NCI-H2107 (cell line): Measurements from ENCODE around the gene RNF10.
"Not testable (repeated sequence)": the region's sequence is repeated elsewhere in the genome, so short reads cannot be mapped to it uniquely, and the experiment has no call there.

ENCODE experiments used
- DNase-seq: peaks from one replicate; lab custom pipeline; 2025; lab: John Stamatoyannopoulos, UW

RNF10 gene

DNA sequence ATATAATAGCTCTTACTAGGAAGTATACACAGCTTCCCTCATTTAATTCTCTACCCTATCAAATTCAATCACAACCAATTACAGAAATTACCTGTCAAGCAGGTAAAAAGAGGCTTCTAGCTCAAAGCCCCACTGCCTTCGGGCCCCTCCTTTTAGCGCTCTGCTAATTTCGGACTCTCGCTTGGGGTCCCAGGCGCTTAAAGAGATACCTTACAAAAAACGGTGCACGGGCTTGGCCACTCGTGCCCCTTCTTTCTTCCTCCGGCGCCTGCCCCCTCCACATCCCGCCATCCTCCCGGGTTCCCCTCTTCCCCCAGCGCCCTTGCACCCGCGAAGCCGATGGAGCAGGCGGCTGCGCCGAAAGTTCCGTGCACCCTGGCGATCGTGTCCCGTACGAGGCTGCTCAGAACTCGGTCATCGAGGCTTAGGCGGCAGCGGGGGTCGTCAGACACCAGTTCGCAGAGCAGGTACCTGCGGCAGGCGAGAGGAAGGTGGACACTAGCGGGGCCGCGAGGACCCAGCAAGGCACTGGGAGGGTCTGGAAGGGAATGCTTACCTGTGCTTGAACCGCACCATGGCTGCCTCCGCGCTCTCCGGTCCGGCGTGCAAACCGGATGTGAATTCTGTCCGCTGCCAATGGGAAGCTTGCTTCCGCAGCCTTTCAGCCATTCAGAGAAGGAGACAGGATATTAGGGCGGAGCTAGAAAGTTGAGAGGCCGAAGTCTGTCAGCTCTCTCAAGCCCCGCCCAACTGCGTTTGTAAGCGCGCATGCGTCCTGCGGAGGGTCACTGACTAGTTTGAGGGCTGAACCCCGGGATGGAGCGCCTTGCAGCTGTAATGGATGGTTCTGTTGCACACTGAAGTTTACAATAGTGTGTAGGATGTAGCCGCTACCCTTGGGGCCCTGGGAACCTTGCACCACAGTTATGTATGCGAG, 46.9 kb downstream of the RNF10 start, which contains the start of gene POP5:
TSS of gene POP5 (minus strand) at position 616 of the 937 bp plus-strand sequence. CDS start at position 576, 40 bp downstream.
- DNase-seq, result peak; percentile 97

DNA sequence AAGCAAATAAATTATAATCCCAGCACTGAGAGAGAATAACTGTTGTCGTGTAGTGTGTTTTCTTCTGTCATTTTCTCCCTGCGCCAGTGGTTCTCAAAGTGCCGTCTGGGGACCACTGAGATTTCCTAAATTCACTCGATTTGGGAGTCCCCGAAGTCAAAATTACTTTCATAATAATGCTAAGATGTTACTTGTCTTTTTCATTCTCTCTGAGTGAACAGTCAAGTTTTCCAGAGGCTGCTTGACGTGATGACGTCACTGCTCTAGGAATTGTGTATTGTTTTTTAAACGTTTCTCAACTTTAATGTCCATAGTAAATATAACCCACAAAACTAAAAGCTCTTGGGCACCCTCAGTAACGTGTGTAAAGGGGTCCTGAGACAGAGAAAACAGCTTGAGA, 47.8 kb downstream of the RNF10 start:
- no peak for DNase-seq

DNA sequence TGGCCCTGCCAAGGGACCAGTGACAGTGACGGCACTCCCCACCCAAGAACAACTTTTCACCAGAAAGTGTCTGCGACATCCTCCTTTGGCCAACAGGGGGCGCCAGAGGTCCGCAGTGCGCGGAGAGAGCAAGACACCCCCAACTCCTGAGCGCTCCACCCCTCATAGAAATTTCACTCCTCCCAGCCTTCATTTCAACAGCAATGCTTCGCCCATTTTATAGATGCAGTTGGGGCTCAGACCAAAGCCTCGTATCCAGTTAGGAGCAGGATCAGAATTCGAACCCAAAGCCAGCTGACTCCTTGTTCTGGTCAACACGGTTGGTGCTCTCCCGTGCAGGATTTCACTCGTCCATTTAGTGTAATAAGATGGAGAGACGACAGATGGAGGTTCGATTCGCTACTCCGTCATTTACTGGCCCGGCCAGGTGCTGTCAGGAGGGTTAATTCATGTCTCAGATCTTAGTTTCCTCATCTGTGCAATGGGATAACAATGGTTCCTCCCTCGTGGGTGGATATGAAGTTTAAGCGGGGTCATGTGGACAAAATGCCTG, 49.4 kb downstream of the RNF10 start:
- peak; percentile 35 for DNase-seq

DNA sequence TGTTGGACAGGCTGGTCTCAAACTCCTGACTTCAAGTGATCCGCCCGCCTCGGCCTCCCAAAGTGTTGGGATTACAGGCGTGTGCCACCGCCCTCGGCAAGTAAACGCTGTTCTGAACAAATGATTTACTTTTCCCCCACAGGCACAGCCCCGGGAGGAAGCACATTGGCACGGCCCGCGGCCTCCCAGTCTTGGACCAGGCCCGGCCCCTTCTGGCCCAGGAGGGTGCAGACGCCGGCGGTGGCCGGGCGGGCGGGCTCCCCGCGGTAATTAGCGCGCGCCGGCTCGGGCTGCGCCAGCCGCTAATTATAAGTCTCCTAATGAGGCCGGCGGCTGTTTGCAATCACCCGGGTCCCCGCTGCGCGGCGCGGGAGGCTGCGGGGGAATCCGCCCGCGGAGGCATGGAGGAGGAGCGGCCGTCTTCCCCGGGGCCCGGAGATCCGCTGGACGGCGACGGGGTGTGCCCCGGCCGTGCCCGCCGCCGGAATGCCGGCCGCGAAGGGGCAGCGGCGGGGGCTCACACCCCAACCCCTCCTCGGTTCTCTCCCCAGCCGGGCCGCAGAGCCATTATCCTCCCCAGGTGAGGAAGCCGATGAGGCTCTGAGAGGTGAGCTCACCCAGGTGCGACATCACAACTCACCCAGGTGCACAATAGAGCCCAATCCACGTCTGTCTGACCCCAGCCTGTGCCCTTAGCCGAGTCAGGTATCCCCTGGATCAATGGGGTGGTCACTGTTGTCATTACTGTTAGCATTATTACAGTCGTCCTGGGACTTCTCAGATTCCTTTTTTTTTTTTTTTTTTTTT, 50.4 kb downstream of the RNF10 start:
- no peak for DNase-seq

DNA sequence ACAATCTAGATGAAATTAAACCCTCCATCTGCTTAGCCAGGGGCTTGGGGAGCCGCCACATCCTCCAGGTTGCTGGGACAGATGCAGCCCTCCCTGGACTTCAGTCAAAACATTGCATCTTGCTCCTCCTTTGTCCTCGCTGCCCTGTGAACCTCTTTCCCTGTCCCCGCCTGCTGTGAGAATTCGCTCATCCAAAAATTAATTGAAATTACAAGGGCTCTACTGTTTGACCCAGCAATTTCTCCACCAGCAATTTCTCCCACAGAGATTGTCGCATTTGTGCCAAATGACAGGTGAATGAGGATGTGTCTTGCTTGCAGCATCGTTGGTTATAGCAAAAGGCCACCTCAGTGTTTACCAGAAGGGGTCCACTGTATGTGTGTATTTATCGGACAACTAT, 52.0 kb downstream of the RNF10 start:
- DNase-seq, result no peak

DNA sequence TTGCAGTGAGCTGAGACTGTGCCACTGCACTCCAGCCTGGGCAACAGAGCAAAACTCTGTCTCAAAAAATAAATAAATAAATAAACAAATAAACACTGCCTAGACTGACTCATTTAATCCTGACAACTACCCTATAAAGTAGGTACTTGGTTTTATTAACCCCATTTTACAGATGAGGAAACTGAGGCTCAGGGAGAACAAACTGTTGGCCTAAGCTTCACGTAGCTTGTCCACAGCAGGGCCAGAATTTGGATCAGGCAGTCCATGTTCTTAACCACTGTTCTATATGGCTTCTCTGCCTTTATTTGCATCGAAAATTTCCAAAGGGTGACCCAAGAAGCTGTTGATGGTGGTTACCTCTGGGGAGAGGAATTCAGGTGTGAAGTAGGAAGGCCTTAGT, 52.7 kb downstream of the RNF10 start:
- DNase-seq, result no peak

DNA sequence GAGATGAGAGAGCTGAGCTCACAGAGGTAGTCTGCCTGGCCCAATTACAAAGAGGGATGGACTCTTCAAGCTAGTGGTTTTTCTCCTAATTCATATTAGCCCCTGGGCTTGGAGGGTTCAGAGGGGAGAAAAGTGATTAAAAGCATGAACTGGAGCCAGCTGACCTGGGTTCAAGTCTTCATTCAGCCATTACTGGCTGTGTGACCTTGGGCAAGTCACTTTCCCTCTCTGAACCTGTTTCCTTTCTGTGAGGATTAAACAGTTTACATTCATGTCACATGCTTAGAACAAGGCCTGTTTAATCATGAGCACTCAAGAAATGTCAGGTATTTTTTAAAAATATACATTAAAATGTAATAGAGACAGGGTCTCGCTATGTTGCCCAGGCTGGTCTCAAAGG, 54.2 kb downstream of the RNF10 start:
- no peak for DNase-seq

DNA sequence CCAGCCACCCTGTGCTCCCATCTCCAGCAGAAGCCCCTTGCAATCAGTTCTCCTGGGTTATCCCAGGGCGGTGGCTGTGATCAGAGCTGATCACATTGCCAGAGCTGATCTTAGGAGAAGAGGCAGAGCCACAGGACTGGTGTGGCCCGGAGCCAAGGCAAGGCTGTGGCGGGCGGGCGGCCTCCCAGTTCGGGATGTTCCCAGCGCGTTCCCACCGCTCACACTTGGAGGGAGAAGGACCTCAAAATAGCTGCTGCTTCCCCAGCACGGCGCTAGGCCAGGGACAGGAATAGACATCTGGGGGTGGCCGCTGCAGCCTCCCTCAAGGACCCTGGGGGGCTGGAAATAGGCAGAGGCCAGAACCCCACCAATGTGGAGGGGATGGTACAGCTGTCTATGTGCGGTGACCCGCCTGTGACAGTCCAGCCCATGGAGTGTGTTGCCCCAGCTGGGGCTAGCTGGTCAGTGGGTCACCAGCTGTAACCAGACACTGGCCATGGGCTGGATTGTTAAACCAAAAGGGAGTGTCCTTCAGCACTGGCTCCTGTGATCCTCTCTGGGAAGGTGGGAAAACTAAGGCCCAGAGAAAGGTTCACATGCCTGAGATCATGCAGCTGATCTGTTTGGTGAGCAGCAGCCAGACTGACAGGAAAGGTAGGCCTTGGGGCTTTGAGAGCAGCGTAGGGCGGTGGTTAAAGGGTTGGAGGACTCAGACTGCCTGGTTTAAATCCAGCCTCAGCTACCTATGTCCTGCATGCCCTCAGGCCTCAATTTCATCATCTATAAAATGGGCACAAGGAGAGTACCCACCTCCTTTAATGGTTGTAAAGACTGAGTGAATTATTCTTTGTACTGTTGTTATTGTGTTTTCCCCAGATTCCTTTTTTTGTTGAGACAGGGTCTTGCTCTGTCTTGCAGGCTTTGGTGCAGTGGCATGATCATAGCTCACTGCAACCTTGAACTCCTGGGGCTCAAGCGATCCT, 55.1 kb downstream of the RNF10 start:
- no peak for DNase-seq

DNA sequence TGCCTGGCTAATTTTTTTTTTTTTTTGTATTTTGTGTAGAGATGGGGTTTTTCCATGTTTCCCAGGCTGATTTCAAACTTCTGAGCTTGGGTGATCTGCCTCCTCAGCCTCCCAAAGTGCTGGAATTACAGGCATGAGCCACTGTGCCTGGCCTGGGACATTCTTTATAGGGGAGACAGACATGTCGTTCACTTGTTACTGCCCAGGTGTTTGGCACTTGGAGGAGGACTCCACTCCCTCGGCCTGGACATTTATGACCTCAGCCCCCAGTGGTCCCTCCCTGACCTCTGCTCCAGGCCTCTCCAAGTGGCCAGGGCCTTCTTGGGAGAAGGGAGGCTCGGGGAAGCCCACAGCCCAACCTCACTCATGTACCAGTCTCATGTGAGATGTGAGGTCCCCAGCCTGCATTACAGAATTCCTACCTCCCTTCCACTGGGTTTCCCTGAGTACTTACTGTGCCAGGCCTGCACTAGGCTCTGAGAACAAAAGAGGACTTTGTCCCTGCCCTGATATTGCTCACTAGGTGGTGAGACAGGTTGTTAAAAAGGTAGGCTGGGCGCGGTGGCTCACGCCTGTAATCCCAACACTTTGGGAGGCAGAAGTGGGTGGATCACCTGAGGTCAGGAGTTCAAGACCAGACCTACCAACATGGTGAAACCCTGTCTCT, 56.7 kb downstream of the RNF10 start:
- DNase-seq, result no peak

DNA sequence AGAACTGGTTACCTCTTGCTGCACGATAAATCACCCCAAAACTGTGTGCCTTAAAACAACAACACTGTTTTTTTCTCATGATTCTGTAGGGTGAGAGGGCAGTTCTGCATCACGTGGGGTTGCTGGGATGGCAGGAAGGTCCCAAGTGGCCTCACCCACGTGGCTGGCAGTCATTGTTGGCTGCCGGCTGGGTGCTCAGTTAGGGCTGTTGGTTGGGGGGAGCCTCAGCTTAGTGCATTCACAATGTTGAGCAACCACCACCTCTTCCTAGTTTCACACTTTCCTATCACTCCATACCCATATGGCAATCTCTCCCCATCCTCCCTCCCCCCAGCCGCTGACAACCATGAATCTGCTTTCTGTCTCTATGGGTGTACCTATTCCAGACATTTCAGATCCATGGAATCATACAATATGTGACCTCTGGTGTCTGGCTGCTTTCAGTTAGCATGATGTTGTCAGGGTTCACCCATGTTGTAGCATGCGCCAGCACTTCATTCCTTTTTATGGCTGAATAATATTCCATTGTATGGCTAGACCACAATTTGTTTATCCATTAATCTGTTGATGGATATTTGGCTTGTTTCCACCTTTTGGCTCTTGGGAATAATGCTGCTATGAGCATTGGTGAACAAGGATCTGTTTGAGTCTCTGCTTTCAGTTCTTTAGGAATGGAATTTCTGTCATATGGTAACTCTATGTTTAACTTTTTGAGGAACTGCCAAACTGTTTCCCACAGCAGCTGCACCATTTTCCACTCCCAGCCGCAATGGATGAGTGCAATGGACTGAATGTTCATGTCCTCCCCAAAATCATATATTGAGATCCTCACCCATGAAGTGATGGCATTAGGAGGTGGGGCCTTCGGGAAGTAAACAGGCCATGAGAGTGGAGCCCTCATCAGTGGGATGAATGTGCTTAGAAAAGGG, 58.2 kb downstream of the RNF10 start:
- DNase-seq, result no peak

DNA sequence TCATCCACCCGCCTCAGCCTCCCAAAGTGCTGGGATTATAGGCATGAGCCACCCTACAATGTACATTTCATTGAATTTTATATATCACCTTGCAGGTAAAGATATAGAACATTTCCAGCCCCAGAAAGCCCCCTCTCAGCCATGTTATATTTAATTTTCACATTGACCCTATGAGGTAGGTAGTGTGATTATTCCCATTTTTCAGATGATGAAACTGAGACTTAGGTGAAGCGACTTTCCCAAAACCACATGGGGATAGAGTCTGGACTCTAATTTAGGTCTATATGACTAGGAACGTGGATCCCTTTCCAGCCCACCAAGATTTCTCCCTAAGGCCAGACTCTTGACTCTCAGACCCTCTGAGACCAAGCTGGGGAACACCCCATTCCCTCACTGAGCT, 62.7 kb downstream of the RNF10 start:
- no peak for DNase-seq

DNA sequence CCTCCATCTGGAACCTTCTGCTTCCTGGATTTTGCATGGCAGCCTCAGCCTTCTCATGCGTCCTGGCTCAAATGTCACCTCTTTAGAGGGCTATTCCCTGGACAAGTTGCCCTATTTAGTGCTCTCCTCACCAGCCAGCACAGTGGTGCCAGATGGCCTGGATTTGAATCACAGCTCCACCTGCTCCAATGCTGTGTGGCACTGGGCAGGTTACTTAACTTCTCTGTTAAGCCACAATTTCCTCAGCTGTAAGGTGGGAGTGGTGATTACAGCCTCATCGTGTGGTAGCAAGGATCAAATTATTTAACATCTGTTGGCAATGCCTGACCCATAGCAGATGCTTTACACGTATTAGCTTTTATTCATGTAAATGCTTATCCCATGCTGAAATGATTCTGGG, 63.7 kb downstream of the RNF10 start:
- no peak for DNase-seq

DNA sequence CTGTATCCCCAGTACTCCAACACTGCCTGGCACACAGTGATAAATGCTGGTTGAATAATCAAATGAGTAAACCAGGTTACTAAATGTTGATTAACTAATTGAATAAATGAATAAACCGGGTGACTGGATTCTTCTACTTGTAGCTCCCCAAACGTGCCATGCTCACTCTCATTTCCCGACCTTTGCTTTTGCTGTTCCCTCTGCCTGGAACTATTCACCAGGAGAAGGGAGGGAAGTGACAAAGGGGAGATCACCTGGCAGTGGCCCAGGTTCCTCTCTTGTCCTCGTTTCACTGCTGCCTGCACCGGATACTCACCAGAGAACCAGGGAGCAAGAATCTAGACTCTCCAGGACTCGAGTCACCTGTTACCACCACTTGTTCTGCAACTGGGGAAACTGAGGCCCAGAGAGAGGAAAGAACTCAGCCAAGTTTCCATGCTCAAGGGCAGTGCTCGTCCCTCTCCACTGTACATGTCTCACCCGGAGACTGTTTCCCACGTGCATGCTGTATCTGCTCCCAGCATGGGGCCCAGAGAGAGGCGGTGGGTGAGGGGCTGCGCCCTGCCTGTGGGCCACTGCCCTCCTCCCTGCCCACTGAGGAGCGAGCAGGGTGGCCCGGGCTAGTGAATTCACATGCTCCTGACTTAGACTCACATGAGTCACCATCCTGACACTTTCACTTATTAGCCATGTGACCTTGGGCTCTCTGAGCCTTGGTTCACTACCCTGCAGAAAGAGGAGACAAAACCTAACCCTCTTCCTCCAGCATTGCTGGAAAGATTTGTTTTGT, 64.7 kb downstream of the RNF10 start:
- DNase-seq, result no peak

DNA sequence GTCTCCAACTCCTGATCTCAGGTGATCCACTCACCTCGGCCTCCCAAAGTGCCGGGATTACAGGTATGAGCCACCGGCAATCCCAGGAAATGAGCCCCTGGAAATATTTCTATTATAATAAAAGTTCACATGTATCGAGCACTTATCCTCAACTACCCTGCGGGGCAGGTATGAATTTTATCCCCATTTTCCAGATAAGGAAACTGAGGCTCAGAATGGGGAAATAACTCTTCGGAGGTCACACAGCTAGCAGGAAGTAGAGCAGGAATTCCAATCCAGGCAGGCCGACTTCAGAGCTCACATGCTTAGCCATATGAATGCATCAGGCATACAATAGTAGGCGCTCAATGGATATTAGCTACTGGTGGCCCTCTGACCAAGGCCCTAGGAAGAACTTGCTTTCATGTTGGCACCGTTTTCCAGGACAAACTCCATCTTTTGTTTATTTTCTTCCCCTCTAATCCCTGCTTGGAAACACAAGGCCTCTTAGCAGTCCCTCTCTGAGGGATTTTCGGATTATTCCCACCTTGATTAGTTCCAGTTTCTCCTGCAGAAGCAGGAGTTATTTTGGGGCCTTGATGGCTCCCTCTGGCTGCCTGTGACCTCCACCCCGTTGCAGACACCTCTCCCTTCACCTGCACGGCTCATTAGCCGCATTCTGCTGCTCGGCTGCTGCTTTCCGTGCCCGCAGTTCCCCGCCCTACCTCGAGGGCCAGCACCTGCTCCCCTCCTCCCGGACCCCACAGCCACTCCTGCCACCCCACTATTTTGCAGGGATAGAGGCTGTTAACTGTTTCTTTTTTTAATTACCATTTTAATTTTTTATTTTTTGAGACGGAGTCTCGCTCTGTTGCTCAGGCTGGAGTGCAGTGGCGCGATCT, 65.8 kb downstream of the RNF10 start:
- DNase-seq, result no peak

DNA sequence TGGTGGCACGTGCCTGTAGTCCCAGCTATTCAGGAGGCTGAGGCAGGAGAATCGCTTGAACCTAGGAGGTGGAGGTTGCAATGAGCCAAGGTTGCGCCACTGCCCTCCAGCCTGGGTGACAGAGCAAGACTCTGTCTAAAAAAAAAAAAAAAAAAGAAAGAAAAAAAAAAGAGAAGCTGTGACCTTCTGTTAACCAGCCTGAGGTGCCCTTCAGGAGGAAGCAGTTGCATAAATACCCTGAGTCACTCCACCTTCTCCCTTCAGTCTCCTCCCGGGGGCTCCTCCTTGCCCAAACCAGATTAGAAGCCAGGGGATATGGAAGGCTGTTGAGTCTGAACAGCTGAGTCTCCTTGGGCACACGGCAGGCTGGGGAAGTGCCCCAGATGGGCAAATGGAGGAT, 68.3 kb downstream of the RNF10 start:
- DNase-seq, result not testable (repeated sequence)

DNA sequence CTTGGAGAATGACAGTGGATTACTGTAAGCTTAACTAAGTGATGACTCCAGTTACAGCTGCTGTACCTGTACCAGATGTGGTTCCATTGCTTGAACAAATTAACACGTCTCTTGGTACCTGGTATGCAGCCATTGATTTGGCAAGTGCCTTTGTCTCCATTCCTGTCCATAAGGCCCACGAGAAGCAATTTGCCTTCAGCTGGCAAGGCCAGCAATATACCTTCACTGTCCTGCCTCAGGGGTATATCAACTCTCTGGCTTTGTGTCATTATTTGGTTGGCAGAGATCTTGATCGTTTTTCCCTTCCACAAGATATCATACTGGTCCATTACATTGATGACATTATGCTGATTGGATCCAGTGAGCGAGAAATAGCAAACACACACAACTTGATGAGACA, 76.4 kb downstream of the RNF10 start:
- no peak for DNase-seq

DNA sequence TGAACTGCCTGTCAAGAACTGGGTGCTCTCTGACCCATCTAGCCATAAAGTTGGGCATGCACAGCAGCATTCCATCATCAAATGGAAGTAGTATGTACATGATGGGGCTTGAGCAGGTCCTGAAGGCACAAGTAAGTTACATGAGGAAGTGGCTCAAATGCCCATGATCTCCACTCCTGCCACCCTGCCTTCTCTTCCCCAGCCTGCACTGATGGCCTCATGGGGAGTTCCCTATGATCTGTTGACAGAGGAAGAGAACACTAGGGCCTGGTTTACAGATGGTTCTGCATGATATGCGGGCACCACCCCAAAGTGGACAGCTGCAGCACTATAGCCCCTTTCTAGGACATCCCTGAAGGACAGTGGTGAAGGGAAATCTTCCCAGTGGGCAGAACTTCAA, 77.4 kb downstream of the RNF10 start:
- not testable (repeated sequence) for DNase-seq

DNA sequence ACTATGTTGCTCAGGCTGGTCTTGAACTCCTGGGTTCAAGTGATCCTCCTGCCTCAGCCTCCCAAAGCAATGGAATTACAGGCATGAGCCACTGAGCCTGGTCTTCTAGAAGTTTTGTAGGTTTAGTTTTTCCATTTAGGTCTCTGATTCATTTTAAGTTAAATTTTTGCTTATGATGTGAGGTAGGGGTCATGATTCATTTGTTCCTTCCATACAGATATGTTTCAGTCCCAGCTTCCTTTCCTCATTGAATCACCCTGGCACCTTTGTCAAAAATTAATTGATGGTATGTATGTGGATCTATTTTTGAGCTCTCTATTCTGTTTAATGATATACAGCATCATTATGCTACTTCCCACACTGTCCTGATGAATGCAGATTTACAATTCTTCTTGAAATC, 80.7 kb downstream of the RNF10 start:
- no peak for DNase-seq
